ENCODE data around the gene PPIL6. TPM values are rescaled to one million over a fixed set of nuclear protein-coding genes. Genes with fewer than 3 reads are reported as not detected.

The PPIL6 gene
- total RNA-seq, 2 experiments from 2014 or later, result 0.09 TPM; not detected in 1

DNA sequence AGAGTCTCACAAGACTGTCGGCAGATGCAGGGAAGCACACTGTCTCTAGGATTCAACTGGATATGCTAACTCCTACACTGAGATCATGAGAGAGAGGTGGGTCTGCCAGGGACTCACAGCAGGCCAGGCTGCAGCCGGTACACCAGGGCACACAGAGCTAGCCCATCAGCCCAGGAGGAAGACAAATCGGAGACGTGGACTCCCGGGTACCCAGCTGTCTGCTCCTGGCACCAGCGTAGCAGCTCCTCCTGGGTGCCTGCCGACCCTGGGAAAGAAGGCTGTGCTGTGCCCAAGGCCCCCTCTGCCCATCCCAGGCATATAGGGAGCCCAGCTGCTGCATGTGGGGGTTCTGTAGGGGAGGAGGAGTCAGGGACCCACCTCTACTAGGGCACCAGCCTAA lies 8.2 kb upstream of the PPIL6 start:
- no peak for DNase-seq
- H3K4me3 Mint-ChIP-seq, result no peak overlapping the region
- no peak for ATAC-seq
- H3K27me3 Mint-ChIP-seq, result no peaks in the 10 kb centered on the region
- POLR2A ChIA-PET, result no interaction called here
- intact Hi-C loops (cut with DNase I, micrococcal nuclease), result no loop called here
- CTCF ChIA-PET, result interaction anchor here (0.6 to 1.2 kb wide), 2 partner anchors 21 kb away, joined by 3 read pairs; no protein-coding TSS in a partner anchor
- peaks cover 13% of the 10 kb centered on the region for H3K36me3 Mint-ChIP-seq (ENCODE audit: low read depth)
- H3K27ac Mint-ChIP-seq, result peak overlapping the region; percentile 16
- peaks cover 18% of the 10 kb centered on the region for H3K4me1 Mint-ChIP-seq
- H3K9me3 Mint-ChIP-seq (ENCODE audit: low read depth), result no peaks in the 10 kb centered on the region

DNA sequence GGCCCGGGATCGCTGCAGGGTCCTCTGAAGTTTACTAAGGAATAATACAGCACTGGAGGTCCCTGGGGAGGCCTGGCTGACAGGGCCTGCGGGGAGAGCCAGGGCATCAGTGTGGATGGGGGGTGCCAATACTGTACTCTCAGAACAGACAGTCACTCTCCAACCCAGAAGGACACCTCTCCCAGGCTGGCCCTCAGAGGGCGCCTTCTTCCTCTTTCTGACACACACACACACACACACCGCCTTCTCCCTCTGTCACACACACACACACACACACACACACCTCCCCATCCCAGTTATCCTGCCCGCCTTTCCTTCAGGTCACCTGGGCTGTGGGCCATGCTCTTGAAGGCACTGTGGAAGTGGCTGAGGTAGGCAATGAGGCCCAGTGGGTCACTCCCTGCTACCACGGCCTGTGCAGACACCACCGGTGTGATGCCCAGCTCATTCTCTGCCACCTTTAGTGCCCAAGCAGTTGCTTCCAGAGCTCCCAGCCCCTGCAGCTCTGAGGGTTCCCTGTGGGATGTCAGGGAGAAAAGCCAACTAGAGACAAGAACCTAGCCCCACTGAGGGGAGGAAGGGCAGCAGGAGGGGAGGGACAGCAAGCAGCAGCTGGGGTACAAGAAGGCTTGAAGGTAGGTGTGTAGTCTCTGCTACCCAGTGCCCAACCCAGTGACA lies 7.6 kb upstream of the PPIL6 start:
- Mint-ChIP-seq H3K9me3 (ENCODE audit: low read depth) (no peaks in the 10 kb centered on the region), H3K4me1 (peaks cover 15% of the 10 kb centered on the region), H3K27me3 (no peaks in the 10 kb centered on the region), H3K4me3 (no peak overlapping the region), H3K36me3 (ENCODE audit: low read depth) (peaks cover 17% of the 10 kb centered on the region), H3K27ac (peak overlapping the region; percentile 17)
- intact Hi-C loops (cut with DNase I, micrococcal nuclease), result no loop called here
- DNase-seq (no peak), ATAC-seq (no peak)
- ChIA-PET CTCF (interaction anchor here (1.2 kb wide), 1 partner anchor 20 kb away, joined by 3 read pairs; no protein-coding TSS in a partner anchor), POLR2A (no interaction called here)

DNA sequence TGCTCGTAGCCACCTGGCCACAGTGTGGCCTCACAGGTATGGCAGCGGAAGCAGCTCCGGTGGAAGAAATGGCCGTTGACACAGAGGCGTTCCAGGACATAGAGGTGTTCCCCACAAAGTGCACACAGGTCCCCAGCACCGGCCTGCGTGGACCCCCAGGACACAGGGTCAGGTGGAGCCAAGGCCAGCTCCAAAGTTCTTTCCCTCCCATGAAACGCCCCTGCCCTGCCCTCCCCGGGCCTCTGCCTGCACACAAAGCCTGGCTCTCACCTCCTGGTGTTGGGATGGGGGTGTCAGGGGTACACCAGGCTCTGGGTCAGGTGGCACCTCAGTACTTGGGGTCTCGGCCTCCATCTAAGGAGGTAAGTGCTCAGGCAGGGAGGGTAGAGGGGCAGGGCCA lies 6.7 kb upstream of the PPIL6 start:
- ChIA-PET POLR2A (no interaction called here), CTCF (no interaction called here)
- H3K4me1 Mint-ChIP-seq, result peaks cover 23% of the 10 kb centered on the region
- no peak overlapping the region for H3K27ac Mint-ChIP-seq
- no peak overlapping the region for H3K4me3 Mint-ChIP-seq
- H3K27me3 Mint-ChIP-seq, result no peaks in the 10 kb centered on the region
- H3K36me3 Mint-ChIP-seq (ENCODE audit: low read depth), result peaks cover 22% of the 10 kb centered on the region
- H3K9me3 Mint-ChIP-seq (ENCODE audit: low read depth), result no peaks in the 10 kb centered on the region
- intact Hi-C loops (cut with DNase I, micrococcal nuclease), result no loop called here
- ATAC-seq (no peak), DNase-seq (no peak)

DNA sequence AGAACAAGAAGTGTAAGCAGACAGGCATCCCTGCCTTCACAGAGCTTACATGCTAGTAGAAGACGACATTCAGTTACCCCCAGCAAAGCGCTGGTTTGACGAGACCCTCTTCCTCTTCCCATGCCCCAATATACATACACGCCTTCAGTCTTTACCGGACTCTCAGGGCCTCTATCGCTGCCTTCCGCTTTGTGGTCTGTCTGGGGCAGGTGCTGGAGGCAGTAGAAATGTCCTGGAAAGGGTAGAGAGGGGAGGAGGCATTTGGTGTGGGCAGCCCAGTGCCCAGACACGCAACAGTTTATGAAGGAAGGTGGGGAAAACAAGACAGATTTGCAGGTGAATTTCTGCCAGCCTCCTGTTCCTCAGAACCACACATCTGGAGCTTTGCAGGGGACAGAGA lies 6.1 kb upstream of the PPIL6 start:
- no peak overlapping the region for H3K27ac Mint-ChIP-seq
- no peaks in the 10 kb centered on the region for H3K9me3 Mint-ChIP-seq (ENCODE audit: low read depth)
- intact Hi-C loops (cut with DNase I, micrococcal nuclease), result no loop called here
- peaks cover 24% of the 10 kb centered on the region for H3K36me3 Mint-ChIP-seq (ENCODE audit: low read depth)
- ChIA-PET POLR2A (no interaction called here), CTCF (interaction anchor here (0.6 kb wide), 1 partner anchor 19 kb away, joined by 3 read pairs; no protein-coding TSS in a partner anchor)
- ATAC-seq (no peak), DNase-seq (no peak)
- H3K4me1 Mint-ChIP-seq, result peaks cover 29% of the 10 kb centered on the region
- no peak overlapping the region for H3K4me3 Mint-ChIP-seq
- no peaks in the 10 kb centered on the region for H3K27me3 Mint-ChIP-seq

DNA sequence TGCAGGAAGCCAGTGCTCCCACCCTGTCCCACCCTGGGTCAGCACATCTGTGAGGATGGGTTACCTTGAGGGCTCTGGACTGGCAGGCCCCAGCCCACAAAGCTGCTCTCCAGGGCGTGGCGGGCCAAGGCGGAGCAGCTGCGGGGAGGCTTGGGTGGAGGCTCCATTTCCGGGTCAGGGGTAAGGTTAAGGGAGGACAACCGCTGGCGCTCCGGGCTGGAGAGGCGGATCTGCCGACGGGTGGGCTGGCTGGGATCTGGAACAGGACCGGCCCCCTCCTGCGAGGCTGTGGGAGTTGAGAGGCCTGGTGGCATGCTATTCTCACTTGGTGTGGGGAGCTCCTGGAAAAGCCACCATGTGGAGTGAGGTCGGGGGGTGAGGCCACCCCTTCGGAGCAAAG lies 5.6 kb upstream of the PPIL6 start:
- no peak overlapping the region for H3K27ac Mint-ChIP-seq
- DNase-seq (no peak), ATAC-seq (no peak)
- ChIA-PET CTCF (interaction anchor here (0.6 kb wide), 1 partner anchor 23 kb away, joined by 4 read pairs; no protein-coding TSS in a partner anchor), POLR2A (no interaction called here)
- H3K27me3 Mint-ChIP-seq, result no peaks in the 10 kb centered on the region
- peaks cover 31% of the 10 kb centered on the region for H3K4me1 Mint-ChIP-seq
- intact Hi-C loops (cut with DNase I, micrococcal nuclease), result no loop called here
- H3K4me3 Mint-ChIP-seq, result no peak overlapping the region
- peaks cover 24% of the 10 kb centered on the region for H3K36me3 Mint-ChIP-seq (ENCODE audit: low read depth)
- H3K9me3 Mint-ChIP-seq (ENCODE audit: low read depth), result no peaks in the 10 kb centered on the region

DNA sequence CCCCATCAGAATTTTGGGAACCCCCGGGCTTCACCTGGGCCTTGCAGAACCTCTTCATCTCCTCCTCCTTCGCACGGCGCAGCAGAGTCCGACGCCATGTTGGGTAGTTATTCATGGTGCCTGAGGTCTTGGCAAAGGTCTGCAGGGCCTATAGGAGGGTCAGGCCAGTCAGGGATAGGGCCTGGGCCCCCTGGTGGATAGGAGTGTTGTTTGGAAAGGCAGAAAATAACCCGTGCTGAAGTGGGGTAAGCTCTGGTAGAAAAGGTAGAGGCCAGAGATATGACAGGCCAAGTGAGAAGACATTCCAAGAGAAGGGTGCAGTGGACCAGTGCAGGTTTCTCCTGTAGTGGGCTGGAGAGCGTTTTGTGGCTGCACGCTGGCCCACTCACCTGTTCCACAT lies 5.0 kb upstream of the PPIL6 start:
- Mint-ChIP-seq H3K4me1 (peaks cover 26% of the 10 kb centered on the region), H3K27ac (no peak overlapping the region), H3K27me3 (no peaks in the 10 kb centered on the region), H3K4me3 (no peak overlapping the region), H3K9me3 (ENCODE audit: low read depth) (no peaks in the 10 kb centered on the region), H3K36me3 (ENCODE audit: low read depth) (peaks cover 20% of the 10 kb centered on the region)
- ChIA-PET CTCF (interaction anchor here (0.6 kb wide), 1 partner anchor 24 kb away, joined by 4 read pairs; no protein-coding TSS in a partner anchor), POLR2A (interaction anchor here (1.0 to 1.4 kb wide), 2 partner anchors 12 to 64 kb away, joined by 3 to 4 read pairs; no protein-coding TSS in a partner anchor)
- DNase-seq (no peak), ATAC-seq (no peak)
- intact Hi-C loops (cut with DNase I, micrococcal nuclease), result no loop called here

DNA sequence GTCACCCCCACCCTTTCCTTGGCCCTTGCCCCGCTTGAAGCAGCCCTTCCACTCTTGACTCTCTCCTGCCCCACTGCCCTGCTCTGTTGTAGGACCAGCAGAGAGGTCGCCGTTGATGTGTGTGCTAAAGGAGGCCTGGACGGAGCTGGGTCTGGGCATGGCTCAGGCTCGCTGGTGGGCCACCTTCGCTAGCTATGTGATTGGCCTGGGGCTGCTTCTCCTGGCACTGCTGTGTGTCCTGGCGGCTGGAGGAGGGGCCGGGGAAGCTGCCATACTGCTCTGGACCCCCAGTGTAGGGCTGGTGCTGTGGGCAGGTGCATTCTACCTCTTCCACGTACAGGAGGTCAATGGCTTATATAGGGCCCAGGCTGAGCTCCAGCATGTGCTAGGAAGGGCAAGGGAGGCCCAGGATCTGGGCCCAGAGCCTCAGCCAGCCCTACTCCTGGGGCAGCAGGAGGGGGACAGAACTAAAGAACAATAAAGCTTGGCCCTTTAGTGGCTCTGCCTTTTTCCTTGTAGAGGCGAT lies 3.1 kb upstream of the PPIL6 start:
- Mint-ChIP-seq H3K9me3 (ENCODE audit: low read depth) (no peaks in the 10 kb centered on the region), H3K4me1 (peaks cover 18% of the 10 kb centered on the region), H3K27me3 (no peaks in the 10 kb centered on the region), H3K36me3 (ENCODE audit: low read depth) (peaks cover 20% of the 10 kb centered on the region), H3K27ac (no peak overlapping the region), H3K4me3 (no peak overlapping the region)
- intact Hi-C loops (cut with DNase I, micrococcal nuclease), result loop anchor here (5.0 kb wide), 2 partner anchors 249 to 256 kb away; partner anchors contain the start of genes AK9 (in 2 of the 2) and FIG4 (in 2 of the 2)
- ATAC-seq (no peak), DNase-seq (no peak)
- ChIA-PET POLR2A (no interaction called here), CTCF (interaction anchor here (0.6 to 3.2 kb wide), 5 partner anchors 10 to 98 kb away, joined by 3 to 25 read pairs (median 4); partner anchors contain the start of gene MICAL1)

DNA sequence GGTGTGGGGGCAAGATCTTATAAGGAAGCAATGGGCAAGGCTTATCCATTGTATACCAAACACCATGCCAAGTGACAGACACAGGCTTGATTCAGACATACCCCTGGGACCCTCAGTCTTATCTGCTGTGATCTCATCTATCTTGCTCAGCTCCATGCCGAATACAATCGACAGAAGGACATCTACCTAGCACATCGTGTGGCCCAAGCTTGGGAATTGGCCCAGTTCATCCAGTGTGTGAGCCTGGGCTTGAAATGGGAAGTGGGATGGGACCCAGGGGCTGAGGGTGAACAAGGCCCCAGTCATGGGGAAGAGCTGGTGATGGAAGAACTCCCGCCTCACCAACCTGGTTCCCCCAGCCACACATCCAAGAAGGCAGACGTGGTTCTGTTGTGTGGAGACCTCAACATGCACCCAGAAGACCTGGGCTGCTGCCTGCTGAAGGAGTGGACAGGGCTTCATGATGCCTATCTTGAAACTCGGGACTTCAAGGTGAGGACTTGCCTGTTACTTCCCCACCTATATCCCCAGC lies 2.0 kb upstream of the PPIL6 start:
- ChIA-PET POLR2A (interaction anchor here (1.2 kb wide), 1 partner anchor 15 kb away, joined by 4 read pairs; no protein-coding TSS in a partner anchor), CTCF (interaction anchor here (0.7 to 3.2 kb wide), 7 partner anchors 8 to 165 kb away, joined by 3 to 25 read pairs (median 3); partner anchors contain the start of genes CD164 and MICAL1)
- Mint-ChIP-seq H3K4me3 (peak overlapping the region; percentile 89), H3K9me3 (ENCODE audit: low read depth) (no peaks in the 10 kb centered on the region), H3K27ac (no peak overlapping the region), H3K4me1 (peaks cover 18% of the 10 kb centered on the region), H3K27me3 (no peaks in the 10 kb centered on the region), H3K36me3 (ENCODE audit: low read depth) (peaks cover 20% of the 10 kb centered on the region)
- DNase-seq (no peak), ATAC-seq (no peak)
- intact Hi-C loops (cut with DNase I, micrococcal nuclease), result loop anchor here (5.0 kb wide), 2 partner anchors 250 to 255 kb away; partner anchors contain the start of genes AK9 (in 2 of the 2) and FIG4 (in 2 of the 2)

DNA sequence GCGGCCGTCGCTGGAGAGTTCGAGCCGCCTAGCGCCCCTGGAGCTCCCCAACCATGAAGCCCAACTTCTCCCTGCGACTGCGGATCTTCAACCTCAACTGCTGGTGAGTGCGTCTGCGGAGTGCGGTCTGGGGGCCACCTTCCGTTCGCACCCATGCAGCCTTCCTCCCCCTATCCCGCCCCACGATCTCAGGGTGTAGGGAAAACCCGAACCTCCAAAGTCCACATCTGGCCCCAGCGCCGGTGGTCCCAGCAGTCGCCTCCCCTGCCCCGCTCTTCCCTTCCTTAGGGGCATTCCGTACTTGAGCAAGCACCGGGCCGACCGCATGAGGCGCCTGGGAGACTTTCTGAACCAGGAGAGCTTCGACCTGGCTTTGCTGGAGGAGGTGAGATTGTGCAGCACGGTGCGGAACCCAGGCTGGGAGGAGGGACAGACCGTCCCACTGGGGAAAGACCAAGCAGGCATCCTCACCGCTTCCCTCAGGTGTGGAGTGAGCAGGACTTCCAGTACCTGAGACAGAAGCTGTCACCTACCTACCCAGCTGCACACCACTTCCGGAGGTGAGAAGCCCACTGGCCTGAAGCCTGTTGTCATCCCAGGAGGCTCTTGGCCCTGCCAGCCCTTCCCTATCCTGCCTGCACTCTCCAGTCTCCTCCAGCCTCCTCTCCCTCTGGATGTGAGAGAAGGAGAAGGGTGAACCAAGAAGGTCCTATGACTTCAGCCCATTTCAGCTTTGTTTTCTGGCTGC lies 815 bp upstream of the PPIL6 start:
- POLR2A ChIA-PET, result interaction anchor here (0.6 to 1.6 kb wide), 10 partner anchors 9 to 1374 kb away, joined by 3 to 7 read pairs (median 4); partner anchors contain the start of genes CD164, CDK19, CEP57L1 and SESN1
- DNase-seq, result peak; percentile 66
- Mint-ChIP-seq H3K4me3 (peak overlapping the region; percentile 89), H3K27me3 (no peaks in the 10 kb centered on the region), H3K27ac (peak overlapping the region; percentile 85), H3K9me3 (ENCODE audit: low read depth) (no peaks in the 10 kb centered on the region), H3K4me1 (peaks cover 18% of the 10 kb centered on the region), H3K36me3 (ENCODE audit: low read depth) (peaks cover 20% of the 10 kb centered on the region)
- CTCF ChIA-PET, result interaction anchor here (0.6 to 3.2 kb wide), 16 partner anchors 9 to 1590 kb away, joined by 3 to 25 read pairs (median 3); partner anchors contain the start of genes CD164 and MICAL1
- intact Hi-C loops (cut with DNase I, micrococcal nuclease), result loop anchor here (1.0 to 5.0 kb wide), 3 partner anchors 14 to 254 kb away; partner anchors contain the start of genes AK9 (in 2 of the 2), FIG4 (in 2 of the 2) and MICAL1 (in 1 of the 2)
- peak; percentile 46 for ATAC-seq

DNA sequence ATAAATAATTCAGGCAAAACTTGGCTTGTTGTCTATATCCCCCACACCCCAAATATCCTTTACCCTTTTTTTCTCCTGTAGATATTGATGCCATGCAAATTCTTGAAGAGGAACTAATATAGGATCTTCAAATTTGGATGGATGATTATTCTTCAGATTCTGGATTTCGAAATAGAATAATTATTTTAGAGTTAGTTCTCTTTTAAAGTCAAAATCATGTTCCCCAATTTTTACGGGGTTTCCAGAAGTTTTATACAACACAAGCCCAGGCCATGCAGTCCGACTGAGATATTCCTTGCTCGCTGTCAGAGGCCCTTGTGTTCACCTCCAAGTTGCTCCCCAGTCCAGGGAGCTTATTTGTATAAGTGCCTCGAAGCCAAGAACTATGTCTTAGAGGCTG lies 4.4 kb downstream of the PPIL6 start:
- no peak overlapping the region for H3K4me3 Mint-ChIP-seq
- DNase-seq (no peak), ATAC-seq (no peak)
- intact Hi-C loops (cut with DNase I, micrococcal nuclease), result no loop called here
- CTCF ChIA-PET, result interaction anchor here (0.7 kb wide), 1 partner anchor 29 kb away, joined by 4 read pairs; no protein-coding TSS in a partner anchor
- no peaks in the 10 kb centered on the region for H3K9me3 Mint-ChIP-seq (ENCODE audit: low read depth)
- H3K36me3 Mint-ChIP-seq (ENCODE audit: low read depth), result no peaks in the 10 kb centered on the region
- POLR2A ChIA-PET, result no interaction called here
- peaks cover 2% of the 10 kb centered on the region for H3K4me1 Mint-ChIP-seq
- no peaks in the 10 kb centered on the region for H3K27me3 Mint-ChIP-seq
- no peak overlapping the region for H3K27ac Mint-ChIP-seq

DNA sequence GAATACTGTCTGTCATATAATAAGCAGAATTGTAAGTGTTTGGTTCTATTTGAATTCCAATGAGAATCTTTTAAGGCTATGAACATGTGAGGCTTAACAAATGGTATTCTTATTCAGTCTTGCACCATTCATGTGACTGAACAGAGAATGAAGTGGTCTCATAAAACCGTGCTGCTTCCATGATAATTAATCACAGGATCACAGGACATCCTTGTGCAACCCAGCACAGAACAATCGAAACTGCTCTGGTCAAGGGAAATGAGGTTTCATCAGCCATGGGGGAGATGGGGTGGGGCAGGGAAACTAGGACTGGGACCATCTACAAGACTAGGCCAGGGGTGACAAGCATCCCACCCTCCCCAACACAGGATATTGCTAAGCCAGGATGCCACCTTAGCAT lies 6.0 kb downstream of the PPIL6 start:
- intact Hi-C loops (cut with DNase I, micrococcal nuclease), result no loop called here
- POLR2A ChIA-PET, result no interaction called here
- peaks cover 2% of the 10 kb centered on the region for H3K27me3 Mint-ChIP-seq
- H3K4me1 Mint-ChIP-seq, result no peaks in the 10 kb centered on the region
- no peaks in the 10 kb centered on the region for H3K9me3 Mint-ChIP-seq (ENCODE audit: low read depth)
- H3K4me3 Mint-ChIP-seq, result no peak overlapping the region
- DNase-seq (no peak), ATAC-seq (no peak)
- no peak overlapping the region for H3K27ac Mint-ChIP-seq
- H3K36me3 Mint-ChIP-seq (ENCODE audit: low read depth), result no peaks in the 10 kb centered on the region
- CTCF ChIA-PET, result no interaction called here
